ENCODE results near the gene TSR1.
"Not testable (repeated sequence)": the region's sequence is repeated elsewhere in the genome, so short reads cannot be mapped to it uniquely, and the experiment has no call there.

Gene TSR1

GRCh38 chr17:2335726-2336214 is 487 bp downstream of the TSR1 start:
- DNase-seq = no peak

GRCh38 chr17:2331303-2331702 is 5.0 kb downstream of the TSR1 start:
- no peak for DNase-seq

- no peak for DNase-seq
Measured at GRCh38 chr17:2323629-2324314, 12.5 kb downstream of the TSR1 start.

- DNase-seq = no peak
Measured at GRCh38 chr17:2321399-2321798, 14.9 kb downstream of the TSR1 start.

- DNase-seq = no peak
Measured at GRCh38 chr17:2319051-2319450, 17.2 kb downstream of the TSR1 start.

- DNase-seq = no peak
Measured at GRCh38 chr17:2317796-2318195, 18.5 kb downstream of the TSR1 start.

- not testable (repeated sequence) for DNase-seq
Measured at GRCh38 chr17:2316916-2317205, 19.4 kb downstream of the TSR1 start.

GRCh38 chr17:2312736-2313135 is 23.5 kb downstream of the TSR1 start:
- no peak for DNase-seq

GRCh38 chr17:2309338-2310154 is 26.7 kb downstream of the TSR1 start:
- DNase-seq = no peak

- no peak for DNase-seq
Measured at GRCh38 chr17:2304931-2305330, 31.3 kb downstream of the TSR1 start.

GRCh38 chr17:2303204-2304188 is 32.8 kb downstream of the TSR1 start, which contains the start of the genes SMG6 and SRR:
SMG6 (minus strand) TSS chr17:2303785; CDS start chr17:2303720, 65 bp downstream.
SRR (plus strand) TSS chr17:2303950; CDS start chr17:2315561, 11,611 bp downstream.
- peak; percentile 61 to 78 for DNase-seq

- DNase-seq = peak in 1 of 2 experiments; percentile 29
Measured at GRCh38 chr17:2302778-2303203, 33.5 kb downstream of the TSR1 start.

GRCh38 chr17:2299756-2300155 is 36.5 kb downstream of the TSR1 start:
- no peak for DNase-seq

- DNase-seq = no peak
Measured at GRCh38 chr17:2299136-2299535, 37.1 kb downstream of the TSR1 start.

- DNase-seq = no peak
Measured at GRCh38 chr17:2297023-2297422, 39.2 kb downstream of the TSR1 start.

GRCh38 chr17:2295575-2295974 is 40.7 kb downstream of the TSR1 start:
- DNase-seq = no peak

- DNase-seq = no peak
Measured at GRCh38 chr17:2292100-2292499, 44.2 kb downstream of the TSR1 start.

- DNase-seq = no peak
Measured at GRCh38 chr17:2289878-2290478, 46.3 kb downstream of the TSR1 start.

GRCh38 chr17:2283302-2283701 is 53.0 kb downstream of the TSR1 start:
- no peak for DNase-seq

GRCh38 chr17:2282297-2282873 is 53.9 kb downstream of the TSR1 start:
- DNase-seq = peak in 1 of 2 experiments; percentile 55

GRCh38 chr17:2279707-2280106 is 56.5 kb downstream of the TSR1 start:
- no peak for DNase-seq
